ENCODE measurements around the gene CEP85. TPM values are rescaled to one million over a fixed set of nuclear protein-coding genes. Genes with fewer than 3 reads are reported as not detected.
"Not testable (repeated sequence)": the region's sequence is repeated elsewhere in the genome, so short reads cannot be mapped to it uniquely, and the experiment has no call there.

CEP85 gene
- total RNA-seq, 1 donor from 2014 or later, result 10.2 TPM

GRCh38 chr1:26306290-26307229 is 72.6 kb downstream of the CEP85 start, which contains the start of gene UBXN11:
UBXN11 (minus strand) TSS chr1:26306636; CDS start chr1:26302883, 3,753 bp downstream.
- DNase-seq (peak; percentile 96), ATAC-seq (peak; percentile 98 to 99)
- no peaks in the 10 kb centered on the region for H3K9me3 ChIP-seq
- no peaks in the 10 kb centered on the region for H3K36me3 ChIP-seq
- TF ChIP-seq CTCF (IDR thresholded peaks at IDR 0.05), result no peak
- H3K27ac ChIP-seq, result peak within 1 kb of the TSS; percentile 80
- H3K4me1 ChIP-seq, result peaks cover 26% of the 10 kb centered on the region
- intact Hi-C loops (cut with DNase I), result no loop called here
- no peaks in the 10 kb centered on the region for H3K27me3 ChIP-seq (ENCODE audit: low read depth)
- H3K4me3 ChIP-seq, result peak within 1 kb of the TSS; percentile 80

GRCh38 chr1:26307363-26307781 is 73.4 kb downstream of the CEP85 start:
- no peak for TF ChIP-seq CTCF (IDR thresholded peaks at IDR 0.05)
- no peak for DNase-seq
- H3K27me3 ChIP-seq (ENCODE audit: low read depth), result no peaks in the 10 kb centered on the region
- H3K36me3 ChIP-seq, result no peaks in the 10 kb centered on the region
- no peak overlapping the region for H3K27ac ChIP-seq
- intact Hi-C loops (cut with DNase I), result no loop called here
- H3K4me3 ChIP-seq, result no peak overlapping the region
- ATAC-seq, result no peak
- H3K4me1 ChIP-seq, result peaks cover 26% of the 10 kb centered on the region
- no peaks in the 10 kb centered on the region for H3K9me3 ChIP-seq

GRCh38 chr1:26307966-26308899 is 74.2 kb downstream of the CEP85 start:
- H3K27ac ChIP-seq, result peak overlapping the region; percentile 65
- intact Hi-C loops (cut with DNase I); ATAC-seq: not testable (repeated sequence)

GRCh38 chr1:26314501-26314900 is 80.5 kb downstream of the CEP85 start:
- intact Hi-C loops (cut with DNase I), result no loop called here
- Histone ChIP-seq H3K4me3 (no peak overlapping the region), H3K4me1 (peaks cover 29% of the 10 kb centered on the region), H3K9me3 (no peaks in the 10 kb centered on the region), H3K36me3 (no peaks in the 10 kb centered on the region), H3K27ac (peak overlapping the region; percentile 36), H3K27me3 (ENCODE audit: low read depth) (no peaks in the 10 kb centered on the region)
- DNase-seq (no peak), ATAC-seq (peak in 1 of 2 donors; percentile 28)
- TF ChIP-seq CTCF (IDR thresholded peaks at IDR 0.05), result no peak

More at GRCh38 chr1:26307966-26308899, 74.2 kb downstream of the CEP85 start:
- not testable (repeated sequence) for H3K36me3 ChIP-seq; H3K27me3 ChIP-seq (ENCODE audit: low read depth); DNase-seq; H3K4me3 ChIP-seq; H3K9me3 ChIP-seq
- peaks cover 26% of the 10 kb centered on the region for H3K4me1 ChIP-seq

GRCh38 chr1:26315874-26316850 is 82.2 kb downstream of the CEP85 start:
- no peaks in the 10 kb centered on the region for H3K27me3 ChIP-seq (ENCODE audit: low read depth)
- DNase-seq, result no peak
- H3K9me3 ChIP-seq, result no peaks in the 10 kb centered on the region
- intact Hi-C loops (cut with DNase I), result no loop called here
- no peak for TF ChIP-seq CTCF (IDR thresholded peaks at IDR 0.05)
- H3K4me3 ChIP-seq, result no peak overlapping the region
- ATAC-seq, result no peak
- H3K27ac ChIP-seq, result peak overlapping the region; percentile 36
- H3K4me1 ChIP-seq, result peaks cover 36% of the 10 kb centered on the region
- peaks cover 8% of the 10 kb centered on the region for H3K36me3 ChIP-seq

All from lower lobe of right lung (tissue), 2 donors.